Measurements from ENCODE around the gene ELP2. TPM values are rescaled to one million over a fixed set of nuclear protein-coding genes. Genes with fewer than 3 reads are reported as not detected.

ELP2 gene
- total RNA-seq, 2 experiments from 2014 or later = 200 to 206 TPM

DNA sequence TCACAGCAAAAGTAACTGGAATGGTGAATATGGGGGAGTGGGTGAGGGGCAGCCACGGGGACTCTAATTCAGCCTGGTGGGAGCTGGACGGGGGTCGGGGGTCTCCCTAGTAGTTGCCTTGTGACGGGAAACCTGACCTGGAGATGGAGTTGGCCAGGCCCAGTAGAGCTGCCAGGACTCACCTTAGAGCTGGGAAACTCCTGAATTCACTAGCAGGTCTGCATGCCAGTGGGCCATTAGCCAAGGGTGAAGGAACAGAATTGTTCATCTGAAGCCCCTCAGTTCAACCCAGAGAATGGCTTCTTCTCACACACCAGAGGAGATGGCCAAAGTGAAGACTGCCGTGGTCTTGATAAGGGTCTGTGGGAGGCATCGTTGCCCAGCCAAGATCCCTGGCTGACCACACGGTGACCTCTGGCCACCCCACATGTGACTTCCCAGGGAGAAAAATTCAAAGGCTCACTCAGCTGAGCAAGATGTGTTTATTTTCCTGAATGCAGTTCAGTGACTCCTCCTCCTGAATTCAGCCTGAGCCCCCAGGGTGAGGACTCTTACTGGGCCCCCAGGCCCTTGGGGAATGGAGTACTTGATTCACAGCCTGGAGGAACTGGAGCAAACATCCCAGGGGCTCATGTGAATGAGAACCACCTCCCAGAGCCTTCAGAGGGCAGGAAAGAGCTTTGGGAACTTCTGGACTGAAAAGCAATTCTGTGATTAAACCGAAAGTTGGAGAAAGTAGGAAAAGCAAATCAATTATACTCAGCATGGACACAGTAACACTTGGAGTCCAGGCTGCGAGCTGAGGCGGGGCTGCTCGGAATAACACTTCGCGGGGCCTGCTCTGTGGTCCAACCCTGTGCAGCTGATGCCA lies 82.8 kb downstream of the ELP2 start:
- Histone ChIP-seq H3K27me3 (ENCODE audit: control insufficient read depth in 1 of 2, insufficient read depth in 2 of 2, low read length in 2 of 2) (no peaks in the 10 kb centered on the region), H3K4me1 (ENCODE audit: insufficient read depth, low read length) (no peaks in the 10 kb centered on the region), H3K27ac (ENCODE audit: low read depth in 1 of 2, low read length in 2 of 2) (no peak overlapping the region), H3K4me3 (ENCODE audit: low read length) (no peak overlapping the region), H3K9me3 (ENCODE audit: control insufficient read depth in 1 of 2, insufficient read depth in 1 of 2, low read length in 2 of 2) (no peaks in the 10 kb centered on the region), H3K36me3 (ENCODE audit: insufficient read depth, low read length) (no peaks in the 10 kb centered on the region)
- H3K4me3 Mint-ChIP-seq = no peak overlapping the region
- ChIA-PET POLR2A (no interaction called here), CTCF (no interaction called here)
- H3K4me1 Mint-ChIP-seq (ENCODE audit: low read depth) = no peaks in the 10 kb centered on the region
- H3K27me3 Mint-ChIP-seq = peaks cover 11% of the 10 kb centered on the region
- H3K9me3 Mint-ChIP-seq = no peaks in the 10 kb centered on the region
- no peaks in the 10 kb centered on the region for H3K36me3 Mint-ChIP-seq (ENCODE audit: low read depth)
- DNase-seq = no peak
- intact Hi-C loops (cut with DNase I, micrococcal nuclease) = loop anchor here in 1 of 2 experiments (10.0 kb wide), 1 partner anchor 58 kb away; no protein-coding TSS in a partner anchor
- no peak for ATAC-seq (ENCODE audit: poor library complexity)
- TF ChIP-seq, protein P1, sequence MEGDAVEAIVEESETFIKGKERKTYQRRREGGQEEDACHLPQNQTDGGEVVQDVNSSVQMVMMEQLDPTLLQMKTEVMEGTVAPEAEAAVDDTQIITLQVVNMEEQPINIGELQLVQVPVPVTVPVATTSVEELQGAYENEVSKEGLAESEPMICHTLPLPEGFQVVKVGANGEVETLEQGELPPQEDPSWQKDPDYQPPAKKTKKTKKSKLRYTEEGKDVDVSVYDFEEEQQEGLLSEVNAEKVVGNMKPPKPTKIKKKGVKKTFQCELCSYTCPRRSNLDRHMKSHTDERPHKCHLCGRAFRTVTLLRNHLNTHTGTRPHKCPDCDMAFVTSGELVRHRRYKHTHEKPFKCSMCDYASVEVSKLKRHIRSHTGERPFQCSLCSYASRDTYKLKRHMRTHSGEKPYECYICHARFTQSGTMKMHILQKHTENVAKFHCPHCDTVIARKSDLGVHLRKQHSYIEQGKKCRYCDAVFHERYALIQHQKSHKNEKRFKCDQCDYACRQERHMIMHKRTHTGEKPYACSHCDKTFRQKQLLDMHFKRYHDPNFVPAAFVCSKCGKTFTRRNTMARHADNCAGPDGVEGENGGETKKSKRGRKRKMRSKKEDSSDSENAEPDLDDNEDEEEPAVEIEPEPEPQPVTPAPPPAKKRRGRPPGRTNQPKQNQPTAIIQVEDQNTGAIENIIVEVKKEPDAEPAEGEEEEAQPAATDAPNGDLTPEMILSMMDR (IDR thresholded peaks at IDR 0.05) = no peak
- H3K27ac Mint-ChIP-seq = no peak overlapping the region

DNA sequence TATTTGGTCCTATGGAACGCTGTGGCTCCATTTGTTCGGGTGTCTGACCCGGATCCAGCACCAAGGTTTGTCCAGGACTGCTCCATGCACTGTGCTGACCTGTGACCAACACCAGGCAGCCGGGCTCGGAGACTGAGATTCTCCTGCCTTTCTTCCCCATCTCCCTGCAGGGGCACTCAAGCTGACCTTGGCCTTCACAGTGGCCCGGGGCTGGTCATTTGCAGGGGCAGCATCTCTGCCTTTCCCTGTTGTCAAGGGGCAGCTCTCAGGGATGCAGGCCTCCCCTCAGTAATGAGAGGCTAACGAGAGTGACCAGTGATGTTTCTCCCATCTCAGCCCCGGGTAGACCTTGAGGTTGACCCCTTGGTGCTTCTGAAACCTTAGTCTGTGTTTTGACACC lies 85.1 kb downstream of the ELP2 start:
- H3K27me3 Mint-ChIP-seq = peaks cover 8% of the 10 kb centered on the region
- CTCF ChIA-PET = no interaction called here

DNA sequence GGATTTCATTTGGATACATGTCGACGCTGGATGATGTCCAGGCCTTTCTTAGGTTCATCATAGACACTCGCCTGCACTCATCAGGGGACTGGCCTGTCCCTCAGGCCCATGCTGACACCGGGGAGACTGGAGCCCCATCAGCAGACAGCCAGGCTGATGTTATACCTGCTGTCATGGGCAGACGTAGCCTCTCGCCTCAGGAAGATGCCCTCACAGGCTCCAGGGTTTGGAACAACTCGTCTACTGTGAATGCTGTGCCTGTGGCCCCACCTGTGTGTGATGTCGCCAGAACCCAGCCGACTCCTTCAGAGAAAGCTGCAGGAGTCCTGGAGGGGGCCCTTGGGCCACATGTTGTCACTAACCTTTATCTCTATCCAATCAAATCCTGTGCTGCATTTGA lies 85.9 kb downstream of the ELP2 start:
- intact Hi-C loops (cut with DNase I, micrococcal nuclease) = loop anchor here in 1 of 2 experiments (10.0 kb wide), 1 partner anchor 61 kb away; no protein-coding TSS in a partner anchor
- POLR2A ChIA-PET = no interaction called here
- no peak for ATAC-seq (ENCODE audit: poor library complexity)
- Histone ChIP-seq H3K36me3 (ENCODE audit: insufficient read depth, low read length) (no peaks in the 10 kb centered on the region), H3K27ac (ENCODE audit: low read depth in 1 of 2, low read length in 2 of 2) (no peak overlapping the region), H3K4me1 (ENCODE audit: insufficient read depth, low read length) (no peaks in the 10 kb centered on the region), H3K27me3 (ENCODE audit: control insufficient read depth in 1 of 2, insufficient read depth in 2 of 2, low read length in 2 of 2) (no peaks in the 10 kb centered on the region), H3K4me3 (ENCODE audit: low read length) (no peak overlapping the region), H3K9me3 (ENCODE audit: control insufficient read depth in 1 of 2, insufficient read depth in 1 of 2, low read length in 2 of 2) (no peaks in the 10 kb centered on the region)
- H3K27ac Mint-ChIP-seq = no peak overlapping the region
- no peaks in the 10 kb centered on the region for H3K9me3 Mint-ChIP-seq
- DNase-seq = no peak
- H3K36me3 Mint-ChIP-seq (ENCODE audit: low read depth) = no peaks in the 10 kb centered on the region
- TF ChIP-seq, protein P1 (IDR thresholded peaks at IDR 0.05) = no peak
- H3K4me3 Mint-ChIP-seq = no peak overlapping the region
- no peaks in the 10 kb centered on the region for H3K4me1 Mint-ChIP-seq (ENCODE audit: low read depth)
- H3K27me3 Mint-ChIP-seq = peaks cover 5% of the 10 kb centered on the region
- CTCF ChIA-PET = no interaction called here

More for the DNA sequence above, 85.1 kb downstream of the ELP2 start:
- no peak overlapping the region for H3K27ac ChIP-seq (ENCODE audit: low read depth in 1 of 2, low read length in 2 of 2)
- no peaks in the 10 kb centered on the region for H3K27me3 ChIP-seq (ENCODE audit: control insufficient read depth in 1 of 2, insufficient read depth in 2 of 2, low read length in 2 of 2)
- no peaks in the 10 kb centered on the region for H3K4me1 ChIP-seq (ENCODE audit: insufficient read depth, low read length)
- H3K9me3 ChIP-seq (ENCODE audit: control insufficient read depth in 1 of 2, insufficient read depth in 1 of 2, low read length in 2 of 2) = no peaks in the 10 kb centered on the region
- Mint-ChIP-seq H3K36me3 (ENCODE audit: low read depth) (no peaks in the 10 kb centered on the region), H3K4me1 (ENCODE audit: low read depth) (no peaks in the 10 kb centered on the region), H3K9me3 (no peaks in the 10 kb centered on the region), H3K27ac (no peak overlapping the region), H3K4me3 (no peak overlapping the region)
- ATAC-seq (ENCODE audit: poor library complexity) = no peak
- TF ChIP-seq, protein P1 (IDR thresholded peaks at IDR 0.05) = no peak
- DNase-seq = no peak
- intact Hi-C loops (cut with DNase I, micrococcal nuclease) = loop anchor here in 1 of 2 experiments (10.0 kb wide), 1 partner anchor 60 kb away; no protein-coding TSS in a partner anchor
- POLR2A ChIA-PET = no interaction called here
- no peaks in the 10 kb centered on the region for H3K36me3 ChIP-seq (ENCODE audit: insufficient read depth, low read length)
- H3K4me3 ChIP-seq (ENCODE audit: low read length) = no peak overlapping the region

Data from CD4-positive, alpha-beta T cell (primary cell).